Inflammatory macrophage (primary cell): ENCODE results near the gene ERG.

Source experiments
- DNase-seq, 2 donors: peaks; one replicate each; pipeline ENCODE4 v3.0.0-alpha.2; 2020 to 2022

The ERG gene

DNA sequence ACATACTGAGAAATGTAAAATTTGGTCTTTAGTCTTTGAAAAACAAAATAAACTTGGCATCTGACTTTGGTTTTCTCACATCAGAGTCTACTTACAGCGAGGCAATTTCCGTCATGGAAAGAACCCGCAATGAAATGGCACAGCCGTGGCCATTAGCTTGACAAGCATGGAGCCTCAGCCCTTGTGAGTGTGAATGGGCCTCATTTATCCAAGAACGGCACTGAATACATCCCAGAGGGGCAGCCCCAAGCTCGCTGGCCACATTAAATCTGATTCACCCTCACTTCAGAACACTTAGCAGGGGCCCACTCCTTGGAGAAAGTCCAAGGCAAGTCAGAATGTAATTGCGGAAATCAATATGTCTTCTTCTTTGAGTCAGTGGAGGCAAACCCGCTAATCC, 64.8 kb downstream of the ERG start:
- no peak for DNase-seq

- DNase-seq: no peak
Measured at GRCh38 chr21:38430401-38430984, 67.8 kb downstream of the ERG start.

GRCh38 chr21:38429011-38429410, 69.3 kb downstream of the ERG start:
- DNase-seq: no peak

GRCh38 chr21:38428211-38428610, 70.1 kb downstream of the ERG start:
- no peak for DNase-seq

- DNase-seq: no peak
Measured at GRCh38 chr21:38424305-38425019, 73.8 kb downstream of the ERG start.

- DNase-seq: no peak
Measured at GRCh38 chr21:38422082-38422481, 76.2 kb downstream of the ERG start.

- no peak for DNase-seq
Measured at GRCh38 chr21:38420140-38420539, 78.1 kb downstream of the ERG start.

GRCh38 chr21:38417726-38418125, 80.6 kb downstream of the ERG start:
- DNase-seq: peak; percentile 46 to 57

DNA sequence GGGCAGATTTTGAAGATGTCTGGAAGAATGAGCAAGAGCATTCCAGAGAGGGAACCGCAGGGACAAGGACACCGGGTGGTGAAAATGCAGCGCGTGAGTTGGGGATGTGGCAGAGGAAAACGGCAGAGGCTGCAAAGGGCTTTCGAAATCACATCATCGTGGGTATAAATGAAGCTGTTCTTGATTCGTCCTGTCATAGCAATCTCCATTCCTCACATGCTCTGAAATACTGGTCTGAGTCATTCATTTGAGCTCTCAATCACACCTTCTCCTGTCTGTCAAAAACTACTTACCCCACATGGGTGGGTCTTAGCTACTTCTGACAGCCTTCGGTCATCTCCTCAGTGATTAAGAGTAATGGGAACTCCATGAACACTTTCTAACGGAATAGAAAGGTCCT, 81.5 kb downstream of the ERG start:
- DNase-seq: peak; percentile 14 to 26

DNA sequence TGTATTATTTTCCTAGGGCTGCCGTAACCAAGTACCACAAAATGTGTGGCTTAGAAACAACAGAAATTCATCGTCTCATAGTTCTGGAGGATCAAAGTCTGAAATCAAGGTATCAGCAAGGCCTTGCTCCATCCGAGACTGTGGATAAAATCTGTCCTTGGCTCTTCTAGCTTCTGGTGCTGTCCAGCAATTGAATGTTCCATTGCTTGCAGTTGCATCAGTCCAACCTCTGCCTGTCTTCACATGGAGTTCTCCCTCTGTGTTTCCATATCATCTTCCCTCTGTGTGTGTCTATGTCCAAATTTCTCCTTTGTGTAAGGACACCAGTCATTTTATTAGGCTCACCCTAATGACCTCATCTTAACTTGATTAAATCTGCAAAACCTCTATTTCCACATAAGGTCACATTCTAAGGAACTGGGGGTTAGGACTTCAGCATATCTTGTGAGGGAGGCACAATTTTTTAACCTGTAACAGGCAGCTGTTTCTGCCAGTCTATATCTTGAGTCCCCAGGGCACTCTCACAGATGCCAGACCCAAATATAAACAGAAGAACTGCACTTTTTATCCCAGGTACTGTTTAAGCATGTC, 84.2 kb downstream of the ERG start:
- DNase-seq: no peak

- DNase-seq: no peak
Measured at GRCh38 chr21:38410466-38410865, 87.8 kb downstream of the ERG start.

- DNase-seq: no peak
Measured at GRCh38 chr21:38409907-38410306, 88.4 kb downstream of the ERG start.

DNA sequence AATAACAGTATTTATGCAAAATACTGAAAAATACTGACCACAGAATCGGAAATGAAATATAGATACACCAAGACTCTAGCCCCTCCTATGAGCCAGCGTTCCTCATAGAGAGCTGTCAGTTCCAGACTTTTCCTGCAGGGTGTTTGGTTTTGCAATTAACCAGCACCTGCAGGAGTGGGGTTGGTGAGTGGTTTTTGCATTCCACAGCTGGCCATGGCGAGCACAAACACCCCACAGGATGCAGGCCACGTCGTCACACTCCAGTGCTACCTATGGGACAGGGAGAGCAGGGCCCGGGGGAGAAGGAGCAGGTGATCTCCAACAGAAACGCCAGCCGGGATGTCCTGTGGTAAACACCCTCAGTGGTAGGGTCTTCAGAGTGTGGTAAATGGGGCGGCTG, 94.1 kb downstream of the ERG start:
- no peak for DNase-seq

GRCh38 chr21:38402795-38403194, 95.5 kb downstream of the ERG start:
- no peak for DNase-seq

DNA sequence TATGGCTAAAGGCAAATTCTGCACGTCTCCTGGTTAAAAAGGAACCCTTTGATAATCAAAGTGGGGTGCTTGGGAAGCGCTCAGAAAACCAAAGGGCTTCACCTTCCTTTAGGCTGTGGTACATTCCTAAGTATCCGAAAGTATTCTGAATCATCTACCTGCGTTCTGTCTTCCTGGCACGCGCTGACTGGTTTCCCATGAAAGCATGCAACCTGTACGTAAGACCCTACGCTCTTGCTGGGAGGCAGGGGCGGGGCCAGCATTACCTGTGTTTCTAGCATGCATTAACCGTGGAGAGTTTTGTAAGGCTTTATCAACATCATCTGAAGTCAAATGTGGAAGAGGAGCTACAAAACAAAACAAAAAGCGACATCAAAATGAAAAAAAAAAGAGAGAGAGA, 96.0 kb downstream of the ERG start:
- DNase-seq: no peak

DNA sequence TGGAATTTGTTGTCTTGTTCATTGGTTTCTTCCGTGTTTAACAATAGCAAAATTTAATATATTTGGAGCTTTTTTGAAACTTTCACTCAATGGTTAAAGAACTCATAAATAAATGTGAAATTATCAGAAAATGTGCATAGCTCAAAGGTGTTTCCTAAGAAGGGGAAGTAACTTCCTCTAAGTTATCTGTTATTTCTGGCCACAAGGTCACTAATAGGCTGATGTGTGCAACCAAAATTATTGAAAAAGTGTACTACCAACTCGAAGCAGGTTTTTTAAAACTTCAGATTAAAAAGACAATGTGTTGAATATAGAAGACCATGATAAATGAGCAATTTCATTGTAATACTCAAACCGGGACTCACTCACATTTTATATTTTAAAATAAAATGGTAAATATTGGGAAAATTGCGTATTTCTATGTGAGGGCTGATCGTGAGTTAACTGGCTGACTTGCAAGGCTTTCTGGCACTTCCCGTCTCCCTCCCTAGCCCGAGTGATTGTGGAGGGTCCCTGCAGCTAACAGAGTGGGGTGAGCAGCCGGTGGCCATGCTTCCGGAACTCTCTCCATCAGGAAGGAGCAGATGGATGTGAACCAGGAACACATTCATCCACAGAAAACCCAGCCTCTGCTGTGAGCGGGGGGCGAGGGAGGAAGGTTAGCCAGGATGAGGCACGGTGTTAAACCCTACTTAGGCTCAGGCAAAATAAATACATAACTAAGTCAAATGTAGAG, 96.9 kb downstream of the ERG start:
- no peak for DNase-seq

GRCh38 chr21:38400195-38400919, 97.9 kb downstream of the ERG start:
- no peak for DNase-seq

DNA sequence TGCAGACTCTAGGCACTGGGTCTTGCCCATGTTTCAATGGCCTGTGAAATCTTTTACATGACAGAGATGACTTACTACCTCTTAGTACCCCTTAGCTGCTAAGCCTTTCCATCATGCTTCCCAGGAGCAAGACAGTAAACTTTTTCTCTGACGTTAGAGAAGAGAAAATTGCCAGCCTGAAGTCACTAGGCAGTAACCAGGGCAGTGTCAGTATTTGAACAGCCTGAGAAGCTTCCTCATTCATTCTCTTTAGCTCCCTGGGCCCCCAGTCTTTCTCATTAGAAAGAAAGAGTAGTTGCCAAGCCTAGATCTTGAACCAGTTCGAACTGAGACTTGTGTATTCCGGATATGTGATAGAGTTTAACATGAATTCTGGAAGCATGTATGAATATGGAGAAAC, 99.2 kb downstream of the ERG start:
- DNase-seq: no peak

DNA sequence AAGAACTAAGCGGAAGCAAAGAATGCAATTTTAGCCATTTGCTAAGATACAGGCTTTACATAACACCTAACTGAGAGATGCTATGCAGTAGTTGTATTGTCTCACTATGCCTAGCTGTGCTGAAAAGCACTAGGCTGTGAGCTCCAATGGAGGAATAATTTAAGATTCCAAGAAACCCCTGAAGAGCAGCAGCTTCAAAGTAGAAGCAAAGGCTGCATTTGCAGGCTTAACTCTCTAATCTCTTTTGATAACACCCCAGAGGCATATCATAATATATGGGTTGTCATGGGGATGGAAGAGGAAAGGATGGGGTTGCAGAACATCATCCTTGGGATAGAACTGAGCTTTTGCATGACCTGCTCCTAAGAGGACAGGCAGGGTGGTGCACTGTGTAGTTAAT, 102.0 kb downstream of the ERG start:
- DNase-seq: no peak

- no peak for DNase-seq
Measured at GRCh38 chr21:38395581-38395980, 102.7 kb downstream of the ERG start.

- no peak for DNase-seq
Measured at GRCh38 chr21:38392661-38393060, 105.6 kb downstream of the ERG start.

DNA sequence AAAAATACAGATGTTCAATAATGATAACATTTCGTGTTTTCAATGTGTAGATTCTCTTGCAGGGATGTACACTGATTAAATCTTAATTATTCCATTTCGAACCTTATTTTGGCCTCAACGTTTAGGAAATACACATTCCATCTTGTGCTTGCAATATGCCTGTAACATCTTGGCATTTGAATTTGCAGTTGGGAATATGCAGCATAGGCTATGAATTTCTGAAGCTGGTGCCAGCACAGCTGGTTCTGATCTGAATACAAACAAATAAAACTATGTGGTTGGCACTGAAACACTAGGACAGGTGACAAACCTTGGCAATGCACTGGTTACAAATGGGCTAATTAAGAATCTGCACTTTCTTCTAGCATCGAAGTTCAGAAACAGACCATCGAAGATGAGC, 108.4 kb downstream of the ERG start:
- no peak for DNase-seq

DNA sequence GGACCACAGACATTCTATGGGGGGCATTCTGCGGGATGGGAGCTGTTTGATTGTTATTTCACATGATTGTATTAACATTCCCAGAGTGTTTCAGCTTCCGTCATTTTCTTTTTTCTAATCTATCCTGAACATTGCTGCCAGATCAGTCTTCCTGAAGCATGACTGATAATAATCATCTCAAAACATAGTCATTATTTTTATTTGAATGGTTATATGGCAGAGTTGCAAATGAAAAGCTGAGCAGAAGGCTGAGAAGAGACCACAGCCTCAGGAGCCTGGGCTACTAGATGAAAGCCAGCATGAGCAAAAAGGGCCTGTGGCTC, 109.0 kb downstream of the ERG start:
- DNase-seq: no peak
